ENCODE data around the gene IL24.
"Not testable (repeated sequence)": the region's sequence is repeated elsewhere in the genome, so short reads cannot be mapped to it uniquely, and the experiment has no call there.

IL24 gene, protein sequence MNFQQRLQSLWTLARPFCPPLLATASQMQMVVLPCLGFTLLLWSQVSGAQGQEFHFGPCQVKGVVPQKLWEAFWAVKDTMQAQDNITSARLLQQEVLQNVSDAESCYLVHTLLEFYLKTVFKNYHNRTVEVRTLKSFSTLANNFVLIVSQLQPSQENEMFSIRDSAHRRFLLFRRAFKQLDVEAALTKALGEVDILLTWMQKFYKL

DNA sequence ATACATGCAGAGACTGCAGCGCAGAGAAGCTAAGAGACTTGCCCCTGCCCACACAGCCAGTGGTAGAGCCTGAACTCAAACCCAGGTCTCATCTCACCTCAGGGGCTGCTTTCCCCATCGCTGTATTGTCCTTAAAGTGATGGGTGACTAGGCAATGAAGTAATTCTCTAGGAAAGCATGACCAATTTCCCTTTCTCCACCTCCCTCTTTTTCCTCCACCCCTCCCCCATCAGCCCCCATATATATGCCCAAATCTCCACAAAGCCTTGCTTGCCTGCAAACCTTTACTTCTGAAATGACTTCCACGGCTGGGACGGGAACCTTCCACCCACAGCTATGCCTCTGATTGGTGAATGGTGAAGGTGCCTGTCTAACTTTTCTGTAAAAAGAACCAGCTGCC is at the start of gene IL24:
TSS of gene IL24 (plus strand) at position 269 of the 400 bp plus-strand sequence. CDS start 390 bp downstream, outside the sequence.
- DNase-seq, result no peak

DNA sequence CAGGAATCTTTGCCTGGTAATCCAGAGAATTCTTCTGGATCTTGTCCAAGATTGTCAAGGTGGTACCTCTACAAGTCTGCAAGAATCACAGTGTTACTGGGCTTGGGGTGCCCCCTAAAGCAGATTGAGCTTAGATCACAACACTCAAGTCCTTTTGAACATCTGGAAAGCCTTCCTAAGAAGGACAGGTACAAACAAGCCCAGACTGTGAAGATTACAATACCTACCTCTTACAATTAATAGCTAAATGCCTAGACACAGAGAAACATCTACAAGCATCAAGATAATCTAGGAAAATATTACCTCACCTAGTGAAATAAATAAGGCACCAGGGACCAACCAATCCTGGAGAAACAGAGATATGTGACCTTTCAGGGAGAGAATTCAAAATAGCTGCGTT is 49.3 kb upstream of the IL24 start:
- no peak for DNase-seq

DNA sequence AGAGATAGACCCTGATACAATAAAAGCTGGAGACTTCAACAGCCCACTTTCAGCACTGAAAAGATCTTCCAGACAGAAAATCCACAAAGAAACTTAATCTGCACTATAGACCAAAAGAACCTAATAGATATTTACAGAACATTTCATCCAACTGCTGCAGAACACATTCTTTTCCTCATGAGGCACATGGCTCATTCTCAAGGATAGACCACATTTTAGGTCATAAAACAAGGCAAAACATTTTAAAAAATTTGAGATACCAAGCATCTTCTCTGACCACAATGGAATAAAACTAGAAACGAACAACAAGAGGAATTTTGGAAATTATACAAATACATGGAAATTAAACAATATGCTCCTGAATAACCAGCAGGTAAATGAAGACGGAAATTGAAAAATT is 46.8 kb upstream of the IL24 start:
- no peak for DNase-seq

DNA sequence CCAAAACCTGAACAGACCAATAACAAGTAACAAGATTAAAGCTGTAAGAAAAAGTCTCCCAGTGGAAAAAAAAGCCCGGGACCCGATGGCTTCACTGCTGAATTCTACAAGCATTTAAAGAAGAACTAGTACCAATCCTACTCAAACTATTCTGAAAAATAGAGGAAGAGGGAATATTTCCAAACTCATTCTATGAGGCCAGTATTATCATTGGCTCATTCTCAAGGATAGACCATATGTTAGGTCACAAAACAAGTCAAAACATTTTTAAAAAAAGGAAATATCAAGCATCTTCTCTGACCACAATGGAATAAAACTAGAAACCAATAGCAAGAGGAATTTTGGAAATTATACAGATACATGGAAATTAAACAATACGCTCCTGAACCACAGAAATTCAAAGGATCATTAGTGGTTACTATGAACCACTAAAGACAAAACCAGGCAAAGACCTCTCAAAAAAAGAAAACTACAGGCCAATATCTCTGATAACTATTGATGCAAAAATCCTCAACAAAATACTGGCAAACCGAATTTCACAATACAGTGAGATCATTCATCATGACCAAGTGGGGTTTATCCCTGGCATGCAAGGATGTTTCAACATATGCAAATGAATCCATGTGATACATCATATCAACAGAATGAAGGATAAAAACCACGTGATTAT is 45.8 kb upstream of the IL24 start:
- DNase-seq, result no peak

DNA sequence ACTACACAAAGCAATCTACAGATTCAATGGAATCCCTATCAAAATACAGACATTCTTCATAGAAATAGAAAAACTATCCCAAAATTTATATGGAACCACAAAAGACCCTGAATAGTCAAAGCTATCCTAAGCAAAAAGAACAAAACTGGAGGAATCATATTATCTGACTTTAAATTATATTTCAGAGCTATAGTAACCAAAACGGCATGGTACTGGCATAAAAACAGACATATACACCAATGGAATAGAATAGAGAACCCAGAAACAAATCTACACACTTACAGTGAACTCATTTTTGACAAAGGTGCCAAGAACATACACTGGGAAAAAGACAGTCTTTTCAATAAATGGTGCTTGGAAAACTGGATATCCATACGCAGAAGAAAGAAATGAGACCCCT is 44.6 kb upstream of the IL24 start:
- not testable (repeated sequence) for DNase-seq

DNA sequence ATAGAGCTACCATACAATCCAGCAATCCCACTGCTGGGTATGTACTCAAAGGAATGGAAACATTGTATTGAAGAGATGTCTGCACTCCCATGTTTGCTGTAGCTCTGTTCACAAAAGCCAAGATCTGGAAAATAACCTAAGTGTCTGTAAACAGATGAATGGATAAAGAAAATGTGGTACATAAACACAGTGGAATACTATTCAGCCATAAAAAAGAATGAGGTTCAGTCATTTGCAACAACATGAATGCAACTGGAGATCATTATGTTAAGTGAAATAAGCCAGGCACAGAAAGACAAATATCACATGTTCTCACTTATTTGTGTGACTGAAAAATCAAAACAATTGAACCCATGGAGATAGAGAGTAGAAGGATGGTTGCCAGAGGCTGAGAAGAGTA is 43.5 kb upstream of the IL24 start:
- DNase-seq, result not testable (repeated sequence)

DNA sequence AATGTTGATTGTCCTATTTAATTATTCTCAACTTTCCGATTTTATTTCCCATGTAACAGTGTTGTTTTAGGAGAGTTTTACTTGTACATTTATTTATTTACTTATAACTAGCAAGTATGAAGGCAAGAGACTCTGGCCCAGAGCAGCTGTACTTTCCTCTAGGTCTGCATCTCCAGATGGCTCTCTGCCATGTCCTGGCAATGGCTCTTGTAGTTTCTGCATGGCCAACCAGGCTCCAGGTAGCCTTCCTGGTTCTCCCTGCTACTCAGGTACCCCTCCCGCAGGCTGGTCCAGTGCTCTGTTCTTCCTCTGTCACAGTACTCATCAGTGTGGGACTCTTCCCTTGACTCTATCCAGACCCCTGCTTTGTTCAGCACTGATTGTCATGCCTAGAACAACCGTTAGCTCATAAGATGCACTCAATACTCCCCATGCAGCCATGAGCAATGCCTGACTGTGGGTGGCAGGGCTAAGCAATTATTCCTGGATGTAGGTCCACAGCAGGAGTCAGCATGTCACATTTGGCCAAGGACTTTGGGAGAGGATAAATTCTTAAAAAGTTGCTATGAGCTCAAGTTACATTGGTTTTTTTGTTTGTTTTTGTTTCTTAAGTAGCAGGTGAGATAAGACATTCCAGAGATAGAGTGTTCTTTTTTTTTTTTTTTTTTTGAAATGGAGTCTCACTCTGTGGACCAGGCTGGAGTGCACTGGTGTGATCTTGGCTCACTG is 42.7 kb upstream of the IL24 start:
- peak; percentile 54 for DNase-seq

DNA sequence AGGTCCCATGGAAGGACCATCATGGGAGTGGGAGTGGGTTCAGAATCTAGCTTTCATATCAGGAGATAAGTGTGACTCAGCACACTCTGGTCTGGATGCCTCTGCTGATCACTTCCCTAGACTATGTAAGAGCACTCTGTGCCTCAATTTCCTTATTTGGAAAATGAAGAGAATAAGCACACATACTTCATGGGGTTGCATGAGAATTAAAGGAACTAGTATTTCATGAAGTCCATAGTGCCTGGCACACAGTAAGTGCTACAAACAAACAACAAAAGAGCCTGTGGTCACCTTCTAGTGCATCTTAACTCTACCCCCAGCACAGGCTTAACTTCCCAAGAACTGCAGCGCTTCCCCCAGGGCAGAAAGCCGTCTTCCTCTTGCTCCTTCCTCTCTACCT is 41.4 kb upstream of the IL24 start:
- DNase-seq, result no peak

DNA sequence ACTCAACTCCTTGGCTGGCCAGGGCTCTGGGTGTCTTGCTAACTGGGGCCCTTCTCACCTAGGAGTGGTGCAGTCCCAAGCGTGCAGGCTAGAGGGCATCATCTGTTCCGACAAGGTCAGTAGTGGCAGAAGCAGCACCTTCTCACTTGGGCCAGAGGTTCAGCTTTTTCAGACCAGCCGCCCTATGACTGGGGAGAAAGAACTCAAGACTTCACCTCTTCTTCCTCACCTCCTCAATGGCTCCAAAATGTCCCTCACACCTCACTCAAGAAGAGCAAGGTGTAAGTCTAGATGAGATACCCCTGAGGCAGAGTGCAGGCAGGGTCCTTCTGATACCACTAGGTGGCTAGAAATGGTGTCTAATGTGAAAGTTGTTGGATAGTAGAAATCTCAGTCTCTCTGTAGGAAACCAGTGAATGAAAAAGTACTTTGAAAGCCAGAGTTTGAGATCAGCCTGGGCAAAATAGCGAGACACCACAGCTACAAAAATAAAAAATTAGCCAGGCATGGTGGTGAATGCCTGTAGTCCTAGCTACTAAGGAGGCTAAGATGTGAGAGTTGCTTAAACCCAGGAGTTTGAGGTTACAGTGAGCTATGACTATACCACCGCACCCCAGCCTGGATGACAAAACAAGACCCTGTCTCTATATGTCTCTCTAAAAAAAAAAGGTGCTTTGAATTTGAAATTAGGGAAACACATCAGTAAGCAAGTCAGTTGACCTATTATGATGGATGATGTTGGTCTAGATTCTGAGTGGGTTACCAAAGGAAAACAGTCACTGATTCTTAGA is 40.4 kb upstream of the IL24 start:
- DNase-seq, result no peak

DNA sequence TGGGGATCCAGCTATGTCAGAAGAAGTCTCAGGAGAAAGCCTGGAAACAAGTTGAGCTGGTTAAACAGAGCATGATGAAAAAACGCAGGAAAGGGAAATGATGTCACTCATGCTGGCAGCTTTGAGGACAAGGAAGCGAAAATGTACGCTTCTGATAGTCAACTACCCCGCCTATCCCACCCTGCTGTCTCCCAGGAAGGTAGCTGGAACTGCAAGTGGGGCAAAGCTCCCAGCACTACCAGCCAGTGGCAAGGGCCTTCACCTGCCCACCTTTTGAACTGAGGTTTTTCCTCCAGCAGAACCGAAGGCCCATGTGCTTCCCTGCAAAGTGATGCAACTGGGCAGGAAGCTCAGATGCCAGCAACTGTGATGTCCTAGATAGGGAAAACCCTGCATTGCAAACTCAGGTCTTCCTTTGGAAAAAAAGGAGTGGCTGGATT is 38.1 kb upstream of the IL24 start:
- no peak for DNase-seq

DNA sequence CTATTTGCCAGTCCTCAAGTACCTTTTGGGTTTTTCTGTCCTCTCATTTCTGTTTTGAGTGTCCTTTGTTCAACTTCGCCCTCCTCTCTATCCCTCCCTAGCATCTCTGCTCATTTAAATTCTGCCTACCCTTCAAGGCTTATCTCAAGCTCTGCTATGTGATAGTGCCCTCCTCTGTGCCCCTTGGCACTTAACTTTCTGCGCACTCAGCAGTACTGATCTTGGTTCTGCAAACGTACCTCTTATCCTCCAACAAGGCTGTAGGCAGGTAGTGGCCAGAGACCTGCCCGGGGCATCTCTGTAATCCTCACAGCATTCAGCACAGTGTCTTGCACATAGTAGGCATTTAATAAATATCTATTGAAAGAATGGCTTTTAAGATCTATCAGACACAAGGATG is 37.1 kb upstream of the IL24 start:
- DNase-seq, result no peak

DNA sequence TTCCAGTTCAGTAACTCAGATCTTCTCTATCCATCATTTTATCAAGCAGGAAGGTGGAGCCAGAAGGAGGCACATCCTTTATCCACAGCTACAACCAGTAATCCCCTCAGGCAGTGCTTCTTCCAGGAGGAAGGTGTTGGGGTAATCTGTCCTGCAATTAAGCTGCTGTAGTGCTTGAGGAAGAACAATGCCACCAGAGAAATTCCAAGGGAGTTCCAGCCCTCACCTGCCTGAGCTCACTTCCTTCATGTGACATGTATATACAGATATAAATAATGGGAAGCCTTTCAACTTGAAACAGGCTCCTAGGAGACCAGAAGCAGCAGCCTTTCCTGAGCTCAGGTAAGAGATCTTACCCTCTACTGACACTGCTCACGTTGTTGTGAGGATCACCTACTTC is 34.0 kb upstream of the IL24 start:
- peak; percentile 40 for DNase-seq

DNA sequence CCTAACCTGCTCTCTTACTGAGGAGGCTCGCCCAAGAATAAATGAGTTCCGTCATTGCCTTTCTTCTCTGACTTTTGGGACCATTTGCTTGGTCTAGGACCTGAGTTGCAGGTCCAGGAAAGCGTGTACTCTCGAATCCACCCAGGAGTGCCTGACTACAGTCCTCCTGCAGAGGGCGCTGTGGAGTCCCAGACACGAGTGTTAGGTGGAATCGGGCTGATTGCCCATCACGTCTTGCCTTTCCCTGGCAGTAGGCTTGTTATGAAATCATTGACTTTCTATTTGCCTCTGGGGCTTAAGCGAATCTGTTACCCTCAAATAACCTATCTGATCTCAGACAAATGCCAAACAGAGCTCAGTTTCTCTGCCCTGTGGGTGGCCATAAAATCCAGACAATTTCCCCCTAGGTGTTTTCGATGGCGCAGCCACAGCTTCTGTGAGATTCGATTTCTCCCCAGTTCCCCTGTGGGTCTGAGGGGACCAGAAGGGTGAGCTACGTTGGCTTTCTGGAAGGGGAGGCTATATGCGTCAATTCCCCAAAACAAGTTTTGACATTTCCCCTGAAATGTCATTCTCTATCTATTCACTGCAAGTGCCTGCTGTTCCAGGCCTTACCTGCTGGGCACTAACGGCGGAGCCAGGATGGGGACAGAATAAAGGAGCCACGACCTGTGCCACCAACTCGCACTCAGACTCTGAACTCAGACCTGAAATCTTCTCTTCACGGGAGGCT is 32.1 kb upstream of the IL24 start, which contains the start of gene IL20:
TSS of gene IL20 (plus strand) at position 685 of the 733 bp plus-strand sequence. CDS start 230 bp downstream, outside the sequence.
- peak; percentile 7 for DNase-seq

DNA sequence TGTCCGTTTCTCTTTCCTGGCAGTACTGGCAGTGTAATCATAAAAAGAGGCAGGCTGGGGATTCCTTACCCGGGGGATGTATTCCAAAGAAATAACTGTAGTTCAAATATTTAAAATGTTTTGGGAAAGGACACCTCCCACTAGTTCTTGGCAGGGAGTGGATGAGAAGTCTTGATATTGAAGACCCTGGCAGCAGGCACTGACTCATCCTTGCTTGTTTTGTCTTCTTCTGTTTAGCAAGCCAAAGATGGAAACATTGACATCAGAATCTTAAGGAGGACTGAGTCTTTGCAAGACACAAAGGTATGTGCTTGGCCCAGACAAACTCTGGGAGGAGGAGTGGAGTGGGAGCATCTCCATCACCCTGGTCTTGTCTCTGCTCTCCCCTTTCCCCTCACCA is 31.2 kb upstream of the IL24 start:
- no peak for DNase-seq

DNA sequence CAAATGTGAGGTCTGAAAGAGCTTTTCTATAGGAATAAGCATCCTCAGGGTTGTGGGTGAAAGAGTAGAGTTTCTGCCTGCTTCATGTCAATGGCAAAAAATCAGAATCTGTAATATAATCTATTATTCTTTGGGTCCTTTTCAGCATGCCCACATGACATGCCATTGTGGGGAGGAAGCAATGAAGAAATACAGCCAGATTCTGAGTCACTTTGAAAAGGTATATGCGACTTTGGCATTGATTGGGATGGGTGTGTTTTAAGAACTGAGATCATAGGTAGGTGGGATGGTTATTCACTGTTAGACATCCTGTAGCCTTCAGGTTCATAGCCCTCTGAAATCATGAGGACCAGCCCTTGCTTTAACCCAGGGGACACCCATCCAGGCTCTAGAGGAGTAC is 30.0 kb upstream of the IL24 start:
- DNase-seq, result no peak

DNA sequence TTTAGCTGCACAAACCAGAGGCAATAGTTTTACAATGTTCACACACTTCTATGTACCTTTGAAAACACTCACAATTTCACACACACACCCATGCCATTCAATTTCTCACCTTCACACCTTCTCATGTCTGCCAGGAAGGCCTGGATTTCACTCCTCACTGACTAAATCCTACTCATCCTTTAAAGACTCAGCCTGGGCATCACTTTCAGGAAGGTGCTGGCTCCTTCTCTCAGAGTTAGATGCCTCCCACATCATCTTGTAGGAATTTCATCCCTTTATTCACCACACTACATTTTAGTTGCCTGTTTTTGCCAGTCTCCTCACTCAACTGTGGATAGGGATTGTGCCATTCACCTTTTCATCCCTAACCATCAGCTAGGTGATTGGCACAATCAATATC is 29.5 kb upstream of the IL24 start:
- DNase-seq, result no peak

DNA sequence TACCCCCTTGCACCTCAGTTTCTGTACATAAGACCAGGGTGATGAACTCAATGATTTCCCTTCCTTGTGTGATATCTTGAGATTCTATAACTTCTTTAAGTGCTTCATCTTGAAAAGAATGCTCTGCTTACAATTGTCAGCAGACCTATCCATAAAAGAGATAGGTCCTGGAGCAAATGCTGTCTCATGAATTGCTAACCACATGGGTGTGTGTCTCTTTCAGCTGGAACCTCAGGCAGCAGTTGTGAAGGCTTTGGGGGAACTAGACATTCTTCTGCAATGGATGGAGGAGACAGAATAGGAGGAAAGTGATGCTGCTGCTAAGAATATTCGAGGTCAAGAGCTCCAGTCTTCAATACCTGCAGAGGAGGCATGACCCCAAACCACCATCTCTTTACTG is 29.0 kb upstream of the IL24 start:
- DNase-seq, result no peak

DNA sequence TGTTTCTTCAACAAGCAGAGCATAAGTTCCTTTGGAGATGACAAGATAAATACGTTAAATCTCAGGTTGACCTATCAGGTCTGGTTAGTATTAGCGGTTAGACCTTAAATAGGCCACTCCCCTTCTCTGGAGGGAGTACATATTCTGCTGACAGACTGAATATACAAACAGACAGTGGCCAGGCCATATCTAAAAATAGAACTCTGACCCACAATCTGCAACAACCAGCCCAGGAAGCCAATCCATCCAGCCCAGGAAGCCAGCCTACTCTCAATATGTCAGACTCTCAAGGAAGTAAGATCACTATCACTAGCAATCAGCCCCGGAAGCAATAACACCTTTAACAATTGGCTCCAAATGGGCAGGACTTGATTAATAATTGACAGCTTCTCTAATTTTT is 25.1 kb upstream of the IL24 start:
- no peak for DNase-seq

DNA sequence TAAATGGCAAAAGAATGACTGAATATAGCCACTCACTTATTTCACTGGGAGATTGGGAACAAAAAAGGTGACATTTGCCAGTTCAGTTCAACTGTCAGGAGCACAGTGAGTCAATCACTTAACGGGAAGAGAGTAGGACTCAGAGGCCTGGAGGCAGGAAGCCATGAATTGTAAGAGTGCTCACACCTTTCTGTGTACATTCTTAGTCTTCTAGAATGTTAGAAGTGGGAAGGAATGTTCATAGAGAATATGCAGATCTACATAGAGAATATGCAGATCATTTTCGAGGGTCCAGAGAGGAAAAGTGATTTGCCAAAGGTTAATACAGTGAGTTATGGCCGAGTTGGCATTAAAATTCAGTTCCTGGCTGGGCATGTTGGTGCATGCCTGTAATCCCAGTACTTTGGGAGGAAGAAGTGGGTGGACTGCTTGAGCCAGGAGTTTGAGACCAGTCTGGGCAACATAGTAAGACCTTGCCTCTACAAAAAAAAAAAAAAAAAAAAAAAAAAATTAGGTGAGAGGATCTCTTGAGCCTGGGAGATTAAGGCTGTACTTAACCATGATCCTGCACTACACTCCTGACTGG is 23.5 kb upstream of the IL24 start:
- no peak for DNase-seq

DNA sequence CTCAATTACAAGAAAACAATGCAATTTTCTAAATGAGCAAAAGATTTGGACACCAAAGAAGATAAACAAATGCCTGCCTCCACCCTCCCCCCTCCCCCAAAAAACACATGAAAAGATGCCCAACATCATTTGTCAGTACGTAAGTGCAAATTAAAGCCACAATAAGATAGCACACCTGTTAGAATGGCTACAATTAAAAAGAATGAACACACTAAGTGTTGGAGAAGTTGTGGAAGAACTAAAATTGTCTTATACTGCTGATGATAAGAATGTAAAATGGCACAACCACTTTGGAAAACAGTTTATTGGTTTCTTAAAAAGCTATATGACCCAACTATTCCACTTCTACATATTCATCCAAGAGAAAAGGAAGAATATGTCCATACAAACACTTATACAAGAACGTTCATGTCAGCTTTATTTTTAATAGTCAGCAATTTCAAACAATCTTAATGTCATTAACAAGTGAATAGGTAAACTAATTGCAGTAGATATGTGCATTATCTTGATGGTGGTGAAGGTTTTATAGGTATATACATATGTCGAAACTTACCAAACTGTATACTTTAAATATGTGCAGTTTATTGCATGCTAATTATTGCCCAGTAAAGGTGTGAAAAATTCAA is 21.4 kb upstream of the IL24 start:
- no peak for DNase-seq

DNA sequence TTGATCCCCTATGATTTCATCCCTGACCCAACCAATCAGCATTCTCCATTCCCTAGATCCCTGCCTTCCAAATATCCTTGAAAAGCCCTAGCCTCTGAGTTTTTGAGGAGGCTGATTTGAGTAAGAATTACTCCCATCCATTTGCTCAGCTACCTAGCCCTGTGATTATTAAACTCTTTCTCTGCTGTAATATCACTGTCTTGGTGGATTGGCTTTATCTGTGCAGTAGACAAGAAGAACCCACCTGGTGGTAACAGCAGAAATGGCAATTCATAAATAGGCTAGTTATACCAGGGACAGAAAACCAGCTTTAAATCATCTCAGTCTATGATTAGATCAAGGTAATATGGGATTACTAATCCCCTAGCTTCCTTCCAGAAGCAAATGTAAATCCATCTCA is 18.8 kb upstream of the IL24 start:
- DNase-seq, result no peak

DNA sequence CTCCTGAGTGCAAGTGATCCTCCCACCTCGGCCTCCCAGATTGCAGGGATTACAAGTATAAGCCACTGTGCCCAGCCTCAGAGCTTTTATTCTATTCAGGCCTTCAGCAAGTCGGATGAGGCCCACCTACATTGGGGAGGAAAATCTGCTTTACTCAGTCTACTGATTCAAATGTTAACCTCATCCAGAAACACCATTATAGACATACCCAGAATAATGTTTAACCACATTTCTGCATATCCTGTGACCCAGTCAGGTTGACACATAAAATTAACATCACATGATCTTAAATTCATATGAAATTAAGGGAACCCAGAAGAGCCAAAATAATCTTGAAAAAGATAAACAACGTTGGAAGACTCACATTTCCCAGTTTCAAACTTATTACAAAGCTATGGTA is 16.9 kb upstream of the IL24 start:
- no peak for DNase-seq

All from NCI-H2029 treated with DMSO at 0.1 percent for 48 hours (cell line).